ENCODE results near the gene CAMTA1. TPM values are rescaled to one million over a fixed set of nuclear protein-coding genes. Genes with fewer than 3 reads are reported as not detected.

The CAMTA1 gene
- polyA plus RNA-seq, 1 of the 3 experiments (the other 2 are of a cell fraction): 63.1 TPM

GRCh38 chr1:6947952-6948351 is 162.7 kb downstream of the CAMTA1 start (continued):
- TF ChIP-seq, protein P1, sequence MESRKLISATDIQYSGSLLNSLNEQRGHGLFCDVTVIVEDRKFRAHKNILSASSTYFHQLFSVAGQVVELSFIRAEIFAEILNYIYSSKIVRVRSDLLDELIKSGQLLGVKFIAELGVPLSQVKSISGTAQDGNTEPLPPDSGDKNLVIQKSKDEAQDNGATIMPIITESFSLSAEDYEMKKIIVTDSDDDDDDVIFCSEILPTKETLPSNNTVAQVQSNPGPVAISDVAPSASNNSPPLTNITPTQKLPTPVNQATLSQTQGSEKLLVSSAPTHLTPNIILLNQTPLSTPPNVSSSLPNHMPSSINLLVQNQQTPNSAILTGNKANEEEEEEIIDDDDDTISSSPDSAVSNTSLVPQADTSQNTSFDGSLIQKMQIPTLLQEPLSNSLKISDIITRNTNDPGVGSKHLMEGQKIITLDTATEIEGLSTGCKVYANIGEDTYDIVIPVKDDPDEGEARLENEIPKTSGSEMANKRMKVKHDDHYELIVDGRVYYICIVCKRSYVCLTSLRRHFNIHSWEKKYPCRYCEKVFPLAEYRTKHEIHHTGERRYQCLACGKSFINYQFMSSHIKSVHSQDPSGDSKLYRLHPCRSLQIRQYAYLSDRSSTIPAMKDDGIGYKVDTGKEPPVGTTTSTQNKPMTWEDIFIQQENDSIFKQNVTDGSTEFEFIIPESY (IDR thresholded peaks at IDR 0.05; ENCODE audit: borderline replicate concordance, low read depth): no peak
- TF ChIP-seq GABPA (IDR thresholded peaks at IDR 0.05; ENCODE audit: low read depth) (no peak), RXRA (IDR thresholded peaks at IDR 0.05; ENCODE audit: borderline replicate concordance, low read depth) (no peak), TAF1 (IDR thresholded peaks at IDR 0.05; ENCODE audit: borderline replicate concordance, low read depth, low read length) (no peak), IRF3 (IDR thresholded peaks at IDR 0.05; ENCODE audit: low read depth, low read length) (no peak), SIN3A (IDR thresholded peaks at IDR 0.05; ENCODE audit: borderline replicate concordance, low read depth, low read length) (no peak), CHD2 (IDR thresholded peaks at IDR 0.05; ENCODE audit: low read length, partially characterized antibody) (no peak), FOXM1 (IDR thresholded peaks at IDR 0.05; ENCODE audit: low read depth) (no peak)

- ChIA-PET POLR2A (no interaction called here), CTCF (no interaction called here)
- DNase-seq: no peak
These were observed 163.2 kb downstream of the CAMTA1 start for GRCh38 chr1:6948416-6948815.

More at GRCh38 chr1:6948416-6948815, 163.2 kb downstream of the CAMTA1 start:
- 69% methylated on average over 3 of the region's 3 CpGs for WGBS (ENCODE audit: low lambda C conversion rate)
- H2AFZ ChIP-seq (ENCODE audit: low read depth): no peak overlapping the region
- H3K9me2 ChIP-seq: no peaks in the 10 kb centered on the region
- no peak overlapping the region for H3K9ac ChIP-seq
- no peaks in the 10 kb centered on the region for H3F3A ChIP-seq (replicated peaks; ENCODE audit: insufficient read depth)
- TF ChIP-seq EP300 (IDR thresholded peaks at IDR 0.05; ENCODE audit: borderline replicate concordance in 1 of 2, low read depth in 1 of 2, low read length in 1 of 2) (no peak), YY1 (IDR thresholded peaks at IDR 0.05; ENCODE audit: low read depth) (no peak), MXI1 (IDR thresholded peaks at IDR 0.05; ENCODE audit: low read depth, low read length) (no peak), TCF12 (IDR thresholded peaks at IDR 0.05) (no peak), FOXJ3 (CRISPR knock-in tag; IDR thresholded peaks at IDR 0.05) (no peak), FOXM1 (IDR thresholded peaks at IDR 0.05; ENCODE audit: low read depth) (no peak), GATA2 (CRISPR knock-in tag; IDR thresholded peaks at IDR 0.05) (no peak), USF2 (IDR thresholded peaks at IDR 0.05; ENCODE audit: borderline replicate concordance, low read depth, low read length) (no peak), TAF1 (IDR thresholded peaks at IDR 0.05; ENCODE audit: borderline replicate concordance, low read depth, low read length) (no peak)
- TF ChIP-seq, protein P2, sequence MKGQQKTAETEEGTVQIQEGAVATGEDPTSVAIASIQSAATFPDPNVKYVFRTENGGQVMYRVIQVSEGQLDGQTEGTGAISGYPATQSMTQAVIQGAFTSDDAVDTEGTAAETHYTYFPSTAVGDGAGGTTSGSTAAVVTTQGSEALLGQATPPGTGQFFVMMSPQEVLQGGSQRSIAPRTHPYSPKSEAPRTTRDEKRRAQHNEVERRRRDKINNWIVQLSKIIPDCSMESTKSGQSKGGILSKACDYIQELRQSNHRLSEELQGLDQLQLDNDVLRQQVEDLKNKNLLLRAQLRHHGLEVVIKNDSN (IDR thresholded peaks at IDR 0.05; ENCODE audit: borderline replicate concordance, low read depth): no peak
- no peaks in the 10 kb centered on the region for H3K79me2 ChIP-seq (ENCODE audit: insufficient read depth)
- no peak overlapping the region for H3K4me2 ChIP-seq
- H3K4me3 ChIP-seq (ENCODE audit: low read depth in 2 of 2, low read length in 1 of 2): no peak overlapping the region
- H3K27ac ChIP-seq (ENCODE audit: low read depth in 2 of 2, low read length in 1 of 2): no peak overlapping the region
- H4K20me1 ChIP-seq (ENCODE audit: insufficient read depth): no peaks in the 10 kb centered on the region
- H3K9me3 ChIP-seq: no peaks in the 10 kb centered on the region
- peaks cover 0 to 20% of the 10 kb centered on the region in 2 experiments; a peak in 1 of 4 replicates for H3K4me1 ChIP-seq (ENCODE audit: control insufficient read depth in 1 of 2, insufficient read depth in 2 of 2, low read depth in 1 of 2, low read length in 1 of 2)
- H3K27me3 ChIP-seq (ENCODE audit: insufficient read depth): no peaks in the 10 kb centered on the region
- H3K36me3 ChIP-seq (replicated peaks in 1 of 2; ENCODE audit: control insufficient read depth in 1 of 2, insufficient read depth in 2 of 2, low read length in 1 of 2): no peaks in the 10 kb centered on the region
